OCI-LY1 (cell line): ENCODE measurements around the gene NDRG4.

ENCODE experiments used
- H2AFZ ChIP-seq: fragments of 200-600 bp; sonication (generic), shearing (Covaris generic); 2 replicates; pipeline ENCODE4 v1.6.0; 2014; ENCODE audit warnings: antibody characterized with exemption, mild to moderate bottlenecking, low read length
- H3F3A ChIP-seq: fragments of 200-600 bp; sonication (generic), shearing (Covaris generic); 2 replicates; pipeline ENCODE4 v1.6.0; 2014; ENCODE audit warnings: mild to moderate bottlenecking, antibody characterized with exemption, low read length, moderate library complexity; ENCODE audit not compliant: insufficient read depth
- H3K27ac ChIP-seq: fragments of 200-600 bp; sonication (generic); 2 replicates; pipeline ENCODE4 v1.5.1; 2014; ENCODE audit warnings: low read length, mixed run types, mild to moderate bottlenecking, low read depth; ENCODE audit not compliant: poor library complexity, severe bottlenecking
- H3K27me3 ChIP-seq: fragments of 200-600 bp; sonication (generic); 2 replicates; pipeline ENCODE4 v1.6.0; 2014; ENCODE audit warnings: antibody characterized with exemption, mild to moderate bottlenecking, low read length, moderate library complexity; ENCODE audit not compliant: insufficient read depth
- H3K36me3 ChIP-seq: fragments of 200-600 bp; sonication (generic); 2 replicates; pipeline ENCODE4 v1.6.1; 2014; ENCODE audit warnings: mild to moderate bottlenecking, antibody characterized with exemption, low read length, moderate library complexity, mixed read lengths; ENCODE audit not compliant: insufficient read depth
- H3K4me1 ChIP-seq: fragments of 200-600 bp; sonication (generic); 2 replicates; pipeline ENCODE4 v1.5.1; 2014; ENCODE audit warnings: mild to moderate bottlenecking, low read length, moderate library complexity; ENCODE audit not compliant: insufficient read depth, severe bottlenecking
- H3K4me2 ChIP-seq: fragments of 200-600 bp; sonication (generic), shearing (Covaris generic); 2 replicates; pipeline ENCODE4 v1.6.1; 2014; ENCODE audit warnings: low read length
- H3K4me3 ChIP-seq: fragments of 200-600 bp; sonication (generic); 2 replicates; pipeline ENCODE4 v1.5.1; 2014; ENCODE audit warnings: low read length, low read depth, mild to moderate bottlenecking, mixed read lengths; ENCODE audit not compliant: poor library complexity, severe bottlenecking
- H3K79me2 ChIP-seq: fragments of 200-600 bp; shearing (Covaris generic); 2 replicates; pipeline ENCODE4 v1.6.1; 2016; ENCODE audit warnings: mixed run types, low read length, mixed read lengths; ENCODE audit not compliant: insufficient read depth
- H3K9ac ChIP-seq: fragments of 200-600 bp; sonication (generic), shearing (Covaris generic); 2 replicates; pipeline ENCODE4 v1.6.1; 2014; ENCODE audit warnings: mild to moderate bottlenecking, low read length, mixed read lengths
- H3K9me2 ChIP-seq: fragments of 200-600 bp; sonication (generic), shearing (Covaris generic); 2 replicates; pipeline ENCODE4 v1.6.1; 2014; ENCODE audit warnings: low read depth, mild to moderate bottlenecking, low read length, mixed read lengths
- H3K9me3 ChIP-seq: fragments of 200-600 bp; shearing (Covaris generic); 2 replicates; pipeline ENCODE4 v1.6.1; 2014; ENCODE audit warnings: low read length, mixed read lengths
- H4K20me1 ChIP-seq: fragments of 200-600 bp; sonication (generic), shearing (Covaris generic); 2 replicates; pipeline ENCODE4 v1.6.0; 2016; ENCODE audit warnings: mild to moderate bottlenecking, low read length; ENCODE audit not compliant: insufficient read depth
- CTCF ChIP-seq: fragments of 200-600 bp; sonication (generic), shearing (Covaris generic); IDR thresholded peaks from 2 replicates; pipeline ENCODE4 v1.5.1; 2017; ENCODE audit warnings: mild to moderate bottlenecking, antibody characterized with exemption, low read length, moderate library complexity, mixed read lengths
- EZH2 ChIP-seq: fragments of 200-600 bp; sonication (generic), shearing (Covaris generic); IDR thresholded peaks from 2 replicates; pipeline ENCODE4 v1.8.0; 2017; ENCODE audit warnings: borderline replicate concordance, mixed run types, mild to moderate bottlenecking, antibody characterized with exemption, low read length, moderate library complexity, mixed read lengths

NDRG4 gene

GRCh38 chr16:58541711-58542110 is 41.8 kb downstream of the NDRG4 start:
- no peaks in the 10 kb centered on the region for H3K9me3 ChIP-seq
- H3K4me1 ChIP-seq = no peaks in the 10 kb centered on the region
- H3K79me2 ChIP-seq = no peaks in the 10 kb centered on the region
- no peaks in the 10 kb centered on the region; the same call in 1 of the 2 replicates for H3F3A ChIP-seq
- TF ChIP-seq EZH2 = no peak
- no peak for TF ChIP-seq CTCF
- H3K4me3 ChIP-seq = no peak overlapping the region
- no peaks in the 10 kb centered on the region for H3K27me3 ChIP-seq
- H3K9ac ChIP-seq = no peak overlapping the region
- H3K27ac ChIP-seq = no peak overlapping the region
- peaks cover 97% of the 10 kb centered on the region for H3K36me3 ChIP-seq
- H3K4me2 ChIP-seq = no peak overlapping the region
- H2AFZ ChIP-seq = no peak overlapping the region
- H4K20me1 ChIP-seq = 0 out of 2 replicates have a peak, but pooled peaks cover 2% of the 10 kb centered on the region
- no peaks in the 10 kb centered on the region for H3K9me2 ChIP-seq

GRCh38 chr16:58542291-58542690 is 42.3 kb downstream of the NDRG4 start:
- no peaks in the 10 kb centered on the region for H3K4me1 ChIP-seq
- peaks cover 2% of the 10 kb centered on the region; the same call in 1 of the 2 replicates for H3F3A ChIP-seq
- no peaks in the 10 kb centered on the region for H3K9me2 ChIP-seq
- no peaks in the 10 kb centered on the region for H3K79me2 ChIP-seq
- H3K27ac ChIP-seq = no peak overlapping the region
- H3K4me2 ChIP-seq = no peak overlapping the region
- no peak overlapping the region for H2AFZ ChIP-seq
- no peak overlapping the region for H3K9ac ChIP-seq
- H3K9me3 ChIP-seq = no peaks in the 10 kb centered on the region
- peaks cover 97% of the 10 kb centered on the region for H3K36me3 ChIP-seq
- no peak for TF ChIP-seq CTCF
- no peak for TF ChIP-seq EZH2
- no peak overlapping the region for H3K4me3 ChIP-seq
- H3K27me3 ChIP-seq = no peaks in the 10 kb centered on the region
- 0 out of 2 replicates have a peak, but pooled peaks cover 2% of the 10 kb centered on the region for H4K20me1 ChIP-seq

- no peaks in the 10 kb centered on the region for H3K4me1 ChIP-seq
- H3K9me3 ChIP-seq = no peaks in the 10 kb centered on the region
- H3K36me3 ChIP-seq = peaks cover 97% of the 10 kb centered on the region
- H3K9ac ChIP-seq = no peak overlapping the region
- no peaks in the 10 kb centered on the region for H3K79me2 ChIP-seq
- H3K27me3 ChIP-seq = no peaks in the 10 kb centered on the region
- no peak overlapping the region for H3K4me2 ChIP-seq
- no peak overlapping the region for H3K4me3 ChIP-seq
- H4K20me1 ChIP-seq = 0 out of 2 replicates have a peak, but pooled peaks cover 2% of the 10 kb centered on the region
- H3K9me2 ChIP-seq = no peaks in the 10 kb centered on the region
- no peak for TF ChIP-seq EZH2
- no peak for TF ChIP-seq CTCF
- H3K27ac ChIP-seq = no peak overlapping the region
- peaks cover 7% of the 10 kb centered on the region; the same call in 1 of the 2 replicates for H3F3A ChIP-seq
- no peak overlapping the region for H2AFZ ChIP-seq
Observed at GRCh38 chr16:58543685-58544084, 43.7 kb downstream of the NDRG4 start.
